ENCODE results near the gene VASP.

Gene VASP

DNA sequence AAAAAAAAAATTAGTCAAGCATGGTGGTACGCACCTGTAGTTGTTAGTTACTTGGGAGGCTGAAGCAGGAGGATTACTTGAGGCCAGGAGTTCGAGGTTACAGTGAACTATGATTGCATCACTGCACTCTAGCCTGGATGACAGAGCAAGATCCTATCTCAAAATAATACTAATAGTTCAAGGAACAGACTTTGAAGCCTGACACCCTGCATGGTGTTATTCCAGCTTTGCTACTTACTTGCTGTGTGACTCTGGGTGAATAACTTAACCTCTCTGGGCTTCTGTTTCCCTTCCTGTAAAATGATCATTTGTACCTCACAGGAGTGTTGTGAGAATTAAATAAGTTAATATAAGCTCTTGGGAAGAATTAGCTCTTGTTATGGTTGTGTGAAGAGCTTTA lies 43.0 kb upstream of the VASP start:
- no peak for DNase-seq (ENCODE audit: low read depth)
- no peak overlapping the region for H3K4me3 ChIP-seq (ENCODE audit: low read depth, low read length)
- TF ChIP-seq POLR2A (IDR thresholded peaks at IDR 0.05; ENCODE audit: extremely low read depth, insufficient read length) = no peak

DNA sequence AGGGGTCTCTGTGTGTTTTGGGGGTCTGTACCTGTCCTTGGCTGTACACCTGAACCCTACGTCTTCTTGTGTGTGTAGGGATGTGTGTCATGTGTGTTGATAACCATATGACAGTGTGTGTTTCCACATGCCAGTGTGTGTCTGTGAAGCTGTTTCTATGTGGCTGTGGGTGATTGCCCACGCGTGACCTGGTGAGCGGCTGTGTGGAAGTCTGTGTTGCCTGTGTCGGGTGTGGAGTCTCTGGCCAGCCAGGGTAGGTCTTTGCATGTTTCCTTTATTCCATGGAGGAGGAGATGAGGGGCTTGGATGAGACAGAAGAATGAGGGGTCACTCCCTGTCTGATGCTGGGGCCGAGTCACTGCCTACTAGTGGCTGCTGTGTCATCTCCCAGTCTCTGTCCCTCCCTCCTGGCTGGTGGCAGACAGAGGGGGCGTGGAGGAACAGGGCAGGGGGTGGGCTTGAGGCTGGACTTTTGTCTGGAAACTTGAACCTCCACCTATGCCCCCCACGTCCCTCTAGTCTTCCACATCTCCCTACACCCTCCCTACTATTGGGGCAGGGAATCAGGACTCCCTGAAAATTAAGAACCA lies 42.3 kb upstream of the VASP start:
- no peak for DNase-seq (ENCODE audit: low read depth)
- TF ChIP-seq CTCF (IDR thresholded peaks at IDR 0.05; ENCODE audit: low read depth, low read length) (no peak), MYC (IDR thresholded peaks at IDR 0.05; ENCODE audit: low read depth, low read length) (no peak), POLR2A (IDR thresholded peaks at IDR 0.05; ENCODE audit: extremely low read depth, insufficient read length) (no peak), MAX (IDR thresholded peaks at IDR 0.05; ENCODE audit: low read depth, low read length) (no peak)

DNA sequence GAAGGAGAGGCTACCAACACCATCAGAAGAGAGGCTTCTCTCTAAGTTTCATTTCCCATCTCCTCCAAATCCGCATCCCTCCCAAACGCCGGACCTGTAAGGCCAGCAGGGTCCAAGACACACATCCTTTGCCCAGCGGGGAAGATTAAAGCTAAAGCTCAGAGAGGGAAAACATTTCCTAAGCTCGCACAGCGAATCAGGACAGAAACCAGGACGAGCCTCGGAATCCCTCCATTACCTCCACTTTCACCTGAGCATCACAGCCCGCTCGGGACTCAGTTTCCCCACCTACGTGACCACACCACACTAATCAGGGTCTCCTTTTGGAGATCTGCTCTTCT lies 40.2 kb upstream of the VASP start:
- H3K4me3 ChIP-seq (ENCODE audit: low read depth, low read length) = peak overlapping the region; percentile 28
- TF ChIP-seq MYC (IDR thresholded peaks at IDR 0.05; ENCODE audit: low read depth, low read length) = no peak
- TF ChIP-seq MAX (IDR thresholded peaks at IDR 0.05; ENCODE audit: low read depth, low read length) = no peak
- TF ChIP-seq CTCF (IDR thresholded peaks at IDR 0.05; ENCODE audit: low read depth, low read length) = no peak
- no peak for TF ChIP-seq POLR2A (IDR thresholded peaks at IDR 0.05; ENCODE audit: extremely low read depth, insufficient read length)
- no peak for DNase-seq (ENCODE audit: low read depth)

More for the DNA sequence above, 42.3 kb upstream of the VASP start:
- no peak overlapping the region for H3K4me3 ChIP-seq (ENCODE audit: low read depth, low read length)

DNA sequence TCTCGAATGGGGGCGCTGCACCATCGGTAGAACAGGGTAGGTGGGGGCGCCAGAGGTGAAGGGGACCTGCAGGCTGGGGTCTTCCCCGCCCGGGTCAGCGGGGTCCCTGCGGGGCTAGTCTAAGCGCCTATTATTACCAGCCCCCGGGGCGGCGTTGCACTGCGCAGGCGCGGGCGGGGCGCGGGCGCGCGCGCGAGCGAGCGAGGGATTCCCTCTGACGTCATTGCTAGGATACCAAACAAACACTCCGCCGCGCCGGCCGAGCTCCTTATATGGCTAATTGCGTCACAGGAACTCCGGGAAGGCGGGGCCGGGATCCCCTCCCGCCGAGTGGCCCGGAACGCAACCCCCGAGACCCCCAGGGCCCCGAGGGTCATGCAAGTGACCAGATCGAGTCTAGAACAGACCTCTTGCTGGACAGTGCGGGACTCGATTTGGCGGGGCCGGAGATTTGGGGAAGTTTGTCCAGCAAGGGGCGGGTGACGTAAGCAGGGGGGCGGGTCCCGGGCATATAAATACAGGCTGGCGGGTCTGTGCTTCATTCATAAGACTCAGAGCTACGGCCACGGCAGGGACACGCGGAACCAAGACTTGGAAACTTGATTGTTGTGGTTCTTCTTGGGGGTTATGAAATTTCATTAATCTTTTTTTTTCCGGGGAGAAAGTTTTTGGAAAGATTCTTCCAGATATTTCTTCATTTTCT lies 39.7 kb upstream of the VASP start, which contains the start of gene FOSB:
Gene FOSB, plus strand, starts transcription at position 541 of the 703 bp plus-strand sequence. CDS start 591 bp downstream, outside the sequence.
- peak within 1 kb of the TSS; percentile 66 for H3K4me3 ChIP-seq (ENCODE audit: low read depth, low read length)
- TF ChIP-seq MAX (IDR thresholded peaks at IDR 0.05; ENCODE audit: low read depth, low read length) (0 out of 2 replicates have a peak, but pooled peaks have one; percentile 3), MYC (IDR thresholded peaks at IDR 0.05; ENCODE audit: low read depth, low read length) (no peak), POLR2A (IDR thresholded peaks at IDR 0.05; ENCODE audit: extremely low read depth, insufficient read length) (peak; percentile 52), CTCF (IDR thresholded peaks at IDR 0.05; ENCODE audit: low read depth, low read length) (no peak)
- DNase-seq (ENCODE audit: low read depth) = peak; percentile 83

- peak overlapping the region; percentile 66 for H3K4me3 ChIP-seq (ENCODE audit: low read depth, low read length)
- peak; percentile 47 for DNase-seq (ENCODE audit: low read depth)
- TF ChIP-seq MYC (IDR thresholded peaks at IDR 0.05; ENCODE audit: low read depth, low read length) (no peak), CTCF (IDR thresholded peaks at IDR 0.05; ENCODE audit: low read depth, low read length) (peak; percentile 2)
Observed at GRCh38 chr19:45468159-45468651, 39.1 kb upstream of the VASP start.

DNA sequence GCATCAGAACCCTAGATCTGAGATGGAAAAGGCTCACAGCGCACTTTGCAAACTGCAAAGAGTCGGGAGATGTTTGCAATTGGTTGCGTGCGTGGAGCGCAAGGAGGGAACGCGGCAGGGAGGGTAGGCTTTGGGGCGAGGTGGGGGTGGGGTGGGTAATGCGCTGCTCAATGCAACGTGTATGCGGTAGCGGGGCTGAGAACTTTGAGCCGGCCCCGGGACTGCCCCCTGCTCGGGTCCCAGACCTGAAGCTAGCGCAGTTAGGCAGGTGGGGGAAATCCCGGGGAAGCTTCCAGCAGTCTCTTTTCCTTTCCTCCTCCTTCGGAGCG lies 38.5 kb upstream of the VASP start:
- peak overlapping the region; percentile 66 for H3K4me3 ChIP-seq (ENCODE audit: low read depth, low read length)
- DNase-seq (ENCODE audit: low read depth) = no peak
- no peak for TF ChIP-seq POLR2A (IDR thresholded peaks at IDR 0.05; ENCODE audit: extremely low read depth, insufficient read length)
- TF ChIP-seq MYC (IDR thresholded peaks at IDR 0.05; ENCODE audit: low read depth, low read length) = peak; percentile 40; the same call in 1 of the 2 replicates
